ENCODE measurements around the gene HAUS5. TPM values are rescaled to one million over a fixed set of nuclear protein-coding genes. Genes with fewer than 3 reads are reported as not detected.
A peak's percentile ranks its signal among the peaks of the same experiment; 100 is the strongest.

HAUS5 gene
- total RNA-seq, 1 experiment from 2014 or later = 25.9 TPM

DNA sequence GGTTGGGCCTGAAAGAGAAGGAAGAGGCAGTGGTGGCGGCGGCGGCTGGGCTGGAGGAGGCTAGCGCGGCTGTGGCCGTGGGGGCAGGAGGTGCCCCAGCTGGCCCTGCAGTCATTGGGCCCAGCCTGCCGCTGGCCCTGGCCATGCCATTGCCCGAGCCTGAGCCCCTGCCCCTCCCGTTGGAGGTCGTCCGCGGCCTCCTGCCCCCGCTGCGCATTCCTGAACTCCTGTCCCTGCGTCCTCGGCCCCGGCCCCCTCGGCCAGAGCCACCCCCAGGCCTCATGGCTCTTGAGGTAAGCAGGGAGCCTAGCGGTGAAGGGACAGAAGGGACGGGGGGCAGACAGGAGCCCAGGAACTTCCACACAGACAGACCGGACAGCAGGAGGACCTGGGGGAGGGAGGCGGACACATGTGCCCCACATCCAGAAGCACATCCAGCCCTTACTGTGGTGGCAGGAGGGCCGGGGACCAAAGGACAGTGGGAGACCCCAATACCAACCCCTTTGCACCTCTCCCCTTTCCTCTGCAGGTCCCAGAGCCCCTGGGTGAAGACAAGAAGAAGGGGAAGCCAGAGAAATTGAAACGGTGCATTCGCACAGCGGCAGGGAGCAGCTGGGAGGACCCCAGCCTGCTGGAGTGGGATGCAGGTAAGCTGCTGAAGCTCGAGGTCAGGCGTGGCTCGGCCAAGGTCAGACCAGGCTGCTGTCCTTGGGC lies 21.3 kb downstream of the HAUS5 start:
- ChIA-PET POLR2A (ENCODE audit: unreplicated experiment) (no interaction called here), CTCF (no interaction called here)
- Histone ChIP-seq H3K79me2 (ENCODE audit: low read length) (peaks cover 10% of the 10 kb centered on the region), H3K4me3 (ENCODE audit: low read length) (no peak overlapping the region), H4K20me1 (ENCODE audit: low read length) (no peaks in the 10 kb centered on the region), H3K9ac (ENCODE audit: low read length) (no peak overlapping the region), H3K4me2 (ENCODE audit: low read length) (no peak overlapping the region), H3F3A (ENCODE audit: low read length, unreplicated experiment) (no peaks in the 10 kb centered on the region), H3K27ac (ENCODE audit: low read length) (no peak overlapping the region), H3K36me3 (ENCODE audit: low read depth, low read length) (peaks cover 6% of the 10 kb centered on the region; the same call in 1 of the 2 replicates), H3K27me3 (ENCODE audit: low read length) (no peaks in the 10 kb centered on the region), H3K4me1 (ENCODE audit: insufficient read depth, low read length) (no peaks in the 10 kb centered on the region), H2AFZ (ENCODE audit: low read length) (no peak overlapping the region), H3K9me3 (ENCODE audit: low read length) (no peaks in the 10 kb centered on the region), H3K9me2 (replicated peaks; ENCODE audit: low read length) (no peaks in the 10 kb centered on the region)
- DNase-seq (no peak), ATAC-seq (no peak)
- no peak for TF ChIP-seq EZH2 (IDR thresholded peaks at IDR 0.05; ENCODE audit: low read length, unreplicated experiment)
- TF ChIP-seq, protein P1, sequence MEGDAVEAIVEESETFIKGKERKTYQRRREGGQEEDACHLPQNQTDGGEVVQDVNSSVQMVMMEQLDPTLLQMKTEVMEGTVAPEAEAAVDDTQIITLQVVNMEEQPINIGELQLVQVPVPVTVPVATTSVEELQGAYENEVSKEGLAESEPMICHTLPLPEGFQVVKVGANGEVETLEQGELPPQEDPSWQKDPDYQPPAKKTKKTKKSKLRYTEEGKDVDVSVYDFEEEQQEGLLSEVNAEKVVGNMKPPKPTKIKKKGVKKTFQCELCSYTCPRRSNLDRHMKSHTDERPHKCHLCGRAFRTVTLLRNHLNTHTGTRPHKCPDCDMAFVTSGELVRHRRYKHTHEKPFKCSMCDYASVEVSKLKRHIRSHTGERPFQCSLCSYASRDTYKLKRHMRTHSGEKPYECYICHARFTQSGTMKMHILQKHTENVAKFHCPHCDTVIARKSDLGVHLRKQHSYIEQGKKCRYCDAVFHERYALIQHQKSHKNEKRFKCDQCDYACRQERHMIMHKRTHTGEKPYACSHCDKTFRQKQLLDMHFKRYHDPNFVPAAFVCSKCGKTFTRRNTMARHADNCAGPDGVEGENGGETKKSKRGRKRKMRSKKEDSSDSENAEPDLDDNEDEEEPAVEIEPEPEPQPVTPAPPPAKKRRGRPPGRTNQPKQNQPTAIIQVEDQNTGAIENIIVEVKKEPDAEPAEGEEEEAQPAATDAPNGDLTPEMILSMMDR (conservative IDR thresholded peaks at IDR 0.05; ENCODE audit: low read depth, low read length) = no peak
- no peak for TF ChIP-seq EZH2phosphoT487 (IDR thresholded peaks at IDR 0.05; ENCODE audit: borderline replicate concordance, low read length)
- intact Hi-C loops (cut with micrococcal nuclease) = no loop called here
- BruUV-seq (replicated peaks) = no TSS peak

- no peaks in the 10 kb centered on the region for H3K4me1 ChIP-seq (ENCODE audit: insufficient read depth, low read length)
- ChIA-PET POLR2A (ENCODE audit: unreplicated experiment) (no interaction called here), CTCF (no interaction called here)
- intact Hi-C loops (cut with micrococcal nuclease) = no loop called here
- no peak overlapping the region for H3K9ac ChIP-seq (ENCODE audit: low read length)
- BruUV-seq (replicated peaks) = no TSS peak
- TF ChIP-seq EZH2 (IDR thresholded peaks at IDR 0.05; ENCODE audit: low read length, unreplicated experiment) (no peak), EZH2phosphoT487 (IDR thresholded peaks at IDR 0.05; ENCODE audit: borderline replicate concordance, low read length) (no peak)
- TF ChIP-seq, protein P1 (conservative IDR thresholded peaks at IDR 0.05; ENCODE audit: low read depth, low read length) = no peak
- H4K20me1 ChIP-seq (ENCODE audit: low read length) = no peaks in the 10 kb centered on the region
- H3K27me3 ChIP-seq (ENCODE audit: low read length) = no peaks in the 10 kb centered on the region
- ATAC-seq (no peak), DNase-seq (no peak)
- H3K9me3 ChIP-seq (ENCODE audit: low read length) = no peaks in the 10 kb centered on the region
- H3F3A ChIP-seq (ENCODE audit: low read length, unreplicated experiment) = no peaks in the 10 kb centered on the region
- H3K9me2 ChIP-seq (replicated peaks; ENCODE audit: low read length) = no peaks in the 10 kb centered on the region
- no peaks in the 10 kb centered on the region; the same call in 1 of the 2 replicates for H3K36me3 ChIP-seq (ENCODE audit: low read depth, low read length)
- H3K4me2 ChIP-seq (ENCODE audit: low read length) = no peak overlapping the region
- no peaks in the 10 kb centered on the region for H3K79me2 ChIP-seq (ENCODE audit: low read length)
- H3K4me3 ChIP-seq (ENCODE audit: low read length) = no peak overlapping the region
- no peak overlapping the region for H2AFZ ChIP-seq (ENCODE audit: low read length)
- no peak overlapping the region for H3K27ac ChIP-seq (ENCODE audit: low read length)
Measured at GRCh38 chr19:35636651-35637050, 24.1 kb downstream of the HAUS5 start.

- ATAC-seq = no peak
- TF ChIP-seq EZH2phosphoT487 (IDR thresholded peaks at IDR 0.05; ENCODE audit: borderline replicate concordance, low read length) (no peak), EZH2 (IDR thresholded peaks at IDR 0.05; ENCODE audit: low read length, unreplicated experiment) (no peak)
- TF ChIP-seq, protein P1 (conservative IDR thresholded peaks at IDR 0.05; ENCODE audit: low read depth, low read length) = no peak
- CTCF ChIA-PET = no interaction called here
Measured at GRCh38 chr19:35637165-35637564, 24.6 kb downstream of the HAUS5 start.

More at GRCh38 chr19:35637165-35637564, 24.6 kb downstream of the HAUS5 start:
- no peaks in the 10 kb centered on the region for H3K27me3 ChIP-seq (ENCODE audit: low read length)
- POLR2A ChIA-PET (ENCODE audit: unreplicated experiment) = no interaction called here
- no peaks in the 10 kb centered on the region for H3K9me2 ChIP-seq (replicated peaks; ENCODE audit: low read length)
- H4K20me1 ChIP-seq (ENCODE audit: low read length) = no peaks in the 10 kb centered on the region
- H3K27ac ChIP-seq (ENCODE audit: low read length) = no peak overlapping the region
- no peak for DNase-seq
- no peaks in the 10 kb centered on the region for H3K4me1 ChIP-seq (ENCODE audit: insufficient read depth, low read length)
- H3K4me3 ChIP-seq (ENCODE audit: low read length) = no peak overlapping the region
- TSS peak; percentile 16 for BruUV-seq (replicated peaks)
- H3F3A ChIP-seq (ENCODE audit: low read length, unreplicated experiment) = no peaks in the 10 kb centered on the region
- H3K4me2 ChIP-seq (ENCODE audit: low read length) = no peak overlapping the region
- intact Hi-C loops (cut with micrococcal nuclease) = no loop called here
- no peaks in the 10 kb centered on the region for H3K9me3 ChIP-seq (ENCODE audit: low read length)
- no peaks in the 10 kb centered on the region for H3K79me2 ChIP-seq (ENCODE audit: low read length)
- H3K36me3 ChIP-seq (ENCODE audit: low read depth, low read length) = no peaks in the 10 kb centered on the region; the same call in 1 of the 2 replicates
- no peak overlapping the region for H3K9ac ChIP-seq (ENCODE audit: low read length)
- no peak overlapping the region for H2AFZ ChIP-seq (ENCODE audit: low read length)

Measured in PC-3 (cell line).